D721Med (cell line): ENCODE measurements around the gene LPP.

Experiments used
- DNase-seq: peaks from one replicate; pipeline ENCODE4 v3.0.0; 2011; ENCODE audit warnings: low spot score; ENCODE audit not compliant: insufficient read length
- FAIRE-seq: peaks from 2 replicates; lab custom pipeline; 2011; peaks lifted over from hg19 to GRCh38; lab: Jason Lieb, UNC
- CTCF ChIP-seq: IDR thresholded peaks from 2 replicates; pipeline ENCODE4 v1.5.1; 2012; ENCODE audit warnings: mild to moderate bottlenecking, control low read depth; ENCODE audit not compliant: insufficient read depth; ENCODE audit errors: missing control alignments

Gene LPP

GRCh38 chr3:188390775-188391443 lies 237.0 kb downstream of the LPP start:
- FAIRE-seq = no peak
- no peak for TF ChIP-seq CTCF
- DNase-seq = no peak

DNA sequence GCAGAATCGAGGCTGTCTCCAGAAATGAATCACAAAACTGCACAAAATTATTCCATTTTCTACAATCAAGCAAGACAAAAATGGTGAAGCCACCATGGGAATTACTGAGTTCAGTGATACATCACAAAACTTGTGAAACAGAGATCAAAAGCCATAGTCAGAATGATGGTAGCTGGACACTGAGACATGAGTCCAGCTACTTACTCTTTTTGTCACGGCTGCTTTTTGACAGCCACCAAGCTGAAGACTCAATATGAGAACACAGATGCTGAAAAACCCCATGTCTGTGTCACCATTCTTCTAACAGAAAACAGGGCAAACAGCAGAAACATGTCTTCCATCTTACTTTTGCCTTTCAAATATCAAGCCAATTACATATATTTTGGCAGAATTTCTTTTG lies 237.6 kb downstream of the LPP start:
- no peak for DNase-seq
- no peak for FAIRE-seq
- TF ChIP-seq CTCF = no peak

DNA sequence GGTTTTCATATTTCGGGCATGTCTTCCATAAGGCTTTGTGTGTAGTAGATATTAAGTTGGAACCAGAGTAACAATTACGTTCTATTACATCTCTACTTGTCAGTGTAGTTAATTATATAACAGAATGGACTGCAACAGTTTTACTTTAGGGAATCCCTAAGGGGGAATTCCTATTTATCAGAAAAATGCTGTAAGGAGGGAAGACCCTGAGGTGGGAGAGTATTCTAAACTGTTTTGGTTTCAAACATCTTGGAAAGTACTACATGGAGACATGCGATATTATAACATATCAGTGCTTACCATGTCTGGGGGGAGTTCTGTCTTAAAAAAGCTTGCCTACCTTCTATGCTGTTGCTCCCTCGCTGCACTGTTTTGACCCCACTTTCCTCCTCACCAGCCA lies 238.1 kb downstream of the LPP start:
- TF ChIP-seq CTCF = no peak
- FAIRE-seq = no peak
- no peak for DNase-seq

GRCh38 chr3:188394623-188395022 lies 240.7 kb downstream of the LPP start:
- no peak for DNase-seq
- no peak for TF ChIP-seq CTCF
- FAIRE-seq = no peak

DNA sequence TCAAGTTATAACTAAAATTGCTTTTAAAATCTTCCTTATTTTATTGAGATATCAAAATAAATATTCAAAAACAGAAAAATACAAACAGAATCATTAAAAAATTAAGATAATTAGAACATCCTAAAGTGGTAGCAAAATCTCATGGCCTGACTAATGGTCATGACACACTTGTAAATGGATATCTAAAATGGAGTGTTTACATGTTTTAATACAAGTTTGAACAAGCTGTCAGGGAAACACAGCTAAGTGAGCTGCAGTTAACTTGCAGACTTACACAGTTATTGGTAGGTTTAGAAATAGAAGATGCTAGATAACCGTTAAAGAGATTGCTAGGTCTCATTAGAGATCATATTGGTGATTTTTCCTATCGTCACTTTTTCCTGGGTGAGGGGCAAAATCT lies 242.3 kb downstream of the LPP start:
- no peak for TF ChIP-seq CTCF
- FAIRE-seq = no peak
- no peak for DNase-seq

- no peak for FAIRE-seq
- TF ChIP-seq CTCF = no peak
- no peak for DNase-seq
Measured at GRCh38 chr3:188396900-188397299, 242.9 kb downstream of the LPP start.

DNA sequence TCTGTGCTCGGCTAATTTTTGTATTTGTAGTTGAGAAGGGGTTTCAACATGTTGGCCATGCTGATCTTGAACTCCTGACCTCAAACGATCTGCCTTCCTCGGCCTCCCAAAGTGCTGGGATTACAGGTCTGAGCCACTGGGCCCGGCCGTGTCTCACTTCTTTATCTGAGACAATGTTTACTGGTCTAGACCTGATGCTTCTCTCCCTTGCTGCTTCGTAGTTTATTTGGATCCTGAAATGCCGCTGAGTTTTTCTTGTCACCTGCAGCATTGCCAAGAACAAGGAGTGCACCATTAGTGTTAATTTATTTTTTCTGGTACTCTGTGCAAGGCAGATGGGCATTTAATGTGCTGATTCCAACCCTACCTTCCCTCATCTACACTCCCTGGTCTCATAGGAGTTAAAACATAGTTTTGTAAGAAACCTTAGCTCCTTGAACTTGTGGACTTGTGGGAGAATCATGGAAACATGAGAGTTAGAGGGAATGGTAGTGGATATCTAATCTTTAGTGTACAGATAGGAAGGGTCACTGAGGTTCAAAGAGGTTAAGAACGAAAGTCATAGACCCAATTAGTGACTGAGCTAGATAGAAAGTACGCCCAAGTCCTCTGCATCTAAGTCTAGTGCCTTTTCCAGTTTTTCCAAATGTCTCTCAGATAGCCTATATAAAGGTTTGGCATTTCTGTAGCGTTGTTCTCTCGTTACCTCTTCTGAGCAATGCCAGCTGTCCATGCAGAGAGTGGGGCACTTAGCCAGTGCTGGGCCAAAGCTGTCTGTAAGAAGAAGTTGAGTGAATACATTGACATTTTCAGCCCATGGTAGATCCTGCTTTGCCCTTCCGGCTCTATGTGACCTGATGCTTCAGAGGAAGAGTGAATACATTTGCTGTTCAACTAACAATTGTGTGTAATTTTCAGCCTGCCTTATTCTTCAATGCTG lies 244.1 kb downstream of the LPP start:
- FAIRE-seq = no peak
- no peak for DNase-seq
- no peak for TF ChIP-seq CTCF
